ENCODE results near the gene GABBR2.

GABBR2 gene

GRCh38 chr9:98686961-98687855 is 21.5 kb downstream of the GABBR2 start:
- TF ChIP-seq GATA2 (IDR thresholded peaks at IDR 0.05; ENCODE audit: low read depth, low read length) (no peak), GATA3 (IDR thresholded peaks at IDR 0.05; ENCODE audit: low read depth, low read length) (no peak)

GRCh38 chr9:98678244-98678842 is 30.4 kb downstream of the GABBR2 start:
- TF ChIP-seq GATA3 (IDR thresholded peaks at IDR 0.05; ENCODE audit: low read depth, low read length): no peak
- no peak for TF ChIP-seq GATA2 (IDR thresholded peaks at IDR 0.05; ENCODE audit: low read depth, low read length)

- TF ChIP-seq GATA3 (IDR thresholded peaks at IDR 0.05; ENCODE audit: low read depth, low read length): no peak
- TF ChIP-seq GATA2 (IDR thresholded peaks at IDR 0.05; ENCODE audit: low read depth, low read length): no peak
These were observed 35.1 kb downstream of the GABBR2 start for GRCh38 chr9:98673681-98674080.

GRCh38 chr9:98667005-98667640 is 41.6 kb downstream of the GABBR2 start:
- TF ChIP-seq GATA3 (IDR thresholded peaks at IDR 0.05; ENCODE audit: low read depth, low read length) (no peak), GATA2 (IDR thresholded peaks at IDR 0.05; ENCODE audit: low read depth, low read length) (no peak)

GRCh38 chr9:98665501-98665900 is 43.2 kb downstream of the GABBR2 start:
- TF ChIP-seq GATA3 (IDR thresholded peaks at IDR 0.05; ENCODE audit: low read depth, low read length): no peak
- no peak for TF ChIP-seq GATA2 (IDR thresholded peaks at IDR 0.05; ENCODE audit: low read depth, low read length)

GRCh38 chr9:98660541-98660940 is 48.2 kb downstream of the GABBR2 start:
- TF ChIP-seq GATA3 (IDR thresholded peaks at IDR 0.05; ENCODE audit: low read depth, low read length) (no peak), GATA2 (IDR thresholded peaks at IDR 0.05; ENCODE audit: low read depth, low read length) (no peak)

GRCh38 chr9:98658951-98659351 is 49.8 kb downstream of the GABBR2 start:
- TF ChIP-seq GATA2 (IDR thresholded peaks at IDR 0.05; ENCODE audit: low read depth, low read length): no peak
- TF ChIP-seq GATA3 (IDR thresholded peaks at IDR 0.05; ENCODE audit: low read depth, low read length): no peak

- TF ChIP-seq GATA2 (IDR thresholded peaks at IDR 0.05; ENCODE audit: low read depth, low read length) (no peak), GATA3 (IDR thresholded peaks at IDR 0.05; ENCODE audit: low read depth, low read length) (no peak)
These were observed 50.8 kb downstream of the GABBR2 start for GRCh38 chr9:98657897-98658296.

GRCh38 chr9:98656511-98656910 is 52.2 kb downstream of the GABBR2 start:
- TF ChIP-seq GATA3 (IDR thresholded peaks at IDR 0.05; ENCODE audit: low read depth, low read length) (no peak), GATA2 (IDR thresholded peaks at IDR 0.05; ENCODE audit: low read depth, low read length) (no peak)

GRCh38 chr9:98654247-98654646 is 54.5 kb downstream of the GABBR2 start:
- TF ChIP-seq GATA3 (IDR thresholded peaks at IDR 0.05; ENCODE audit: low read depth, low read length) (no peak), GATA2 (IDR thresholded peaks at IDR 0.05; ENCODE audit: low read depth, low read length) (no peak)

GRCh38 chr9:98652741-98653140 is 56.0 kb downstream of the GABBR2 start:
- TF ChIP-seq GATA3 (IDR thresholded peaks at IDR 0.05; ENCODE audit: low read depth, low read length): no peak
- no peak for TF ChIP-seq GATA2 (IDR thresholded peaks at IDR 0.05; ENCODE audit: low read depth, low read length)

- TF ChIP-seq GATA3 (IDR thresholded peaks at IDR 0.05; ENCODE audit: low read depth, low read length) (no peak), GATA2 (IDR thresholded peaks at IDR 0.05; ENCODE audit: low read depth, low read length) (no peak)
These were observed 56.4 kb downstream of the GABBR2 start for GRCh38 chr9:98652302-98652701.

- TF ChIP-seq GATA2 (IDR thresholded peaks at IDR 0.05; ENCODE audit: low read depth, low read length) (no peak), GATA3 (IDR thresholded peaks at IDR 0.05; ENCODE audit: low read depth, low read length) (no peak)
These were observed 61.5 kb downstream of the GABBR2 start for GRCh38 chr9:98647236-98647635.

- TF ChIP-seq GATA2 (IDR thresholded peaks at IDR 0.05; ENCODE audit: low read depth, low read length) (no peak), GATA3 (IDR thresholded peaks at IDR 0.05; ENCODE audit: low read depth, low read length) (no peak)
These were observed 64.7 kb downstream of the GABBR2 start for GRCh38 chr9:98644011-98644410.
